GM21786 (cell line): Measurements from ENCODE around the gene DGKZ.

Experiments used
- ATAC-seq: cut with Tn5 transposase; IDR thresholded peaks from one replicate; pipeline ENCODE4 v1.9.1; 2021; ENCODE audit not compliant: unreplicated experiment

DGKZ gene

DNA sequence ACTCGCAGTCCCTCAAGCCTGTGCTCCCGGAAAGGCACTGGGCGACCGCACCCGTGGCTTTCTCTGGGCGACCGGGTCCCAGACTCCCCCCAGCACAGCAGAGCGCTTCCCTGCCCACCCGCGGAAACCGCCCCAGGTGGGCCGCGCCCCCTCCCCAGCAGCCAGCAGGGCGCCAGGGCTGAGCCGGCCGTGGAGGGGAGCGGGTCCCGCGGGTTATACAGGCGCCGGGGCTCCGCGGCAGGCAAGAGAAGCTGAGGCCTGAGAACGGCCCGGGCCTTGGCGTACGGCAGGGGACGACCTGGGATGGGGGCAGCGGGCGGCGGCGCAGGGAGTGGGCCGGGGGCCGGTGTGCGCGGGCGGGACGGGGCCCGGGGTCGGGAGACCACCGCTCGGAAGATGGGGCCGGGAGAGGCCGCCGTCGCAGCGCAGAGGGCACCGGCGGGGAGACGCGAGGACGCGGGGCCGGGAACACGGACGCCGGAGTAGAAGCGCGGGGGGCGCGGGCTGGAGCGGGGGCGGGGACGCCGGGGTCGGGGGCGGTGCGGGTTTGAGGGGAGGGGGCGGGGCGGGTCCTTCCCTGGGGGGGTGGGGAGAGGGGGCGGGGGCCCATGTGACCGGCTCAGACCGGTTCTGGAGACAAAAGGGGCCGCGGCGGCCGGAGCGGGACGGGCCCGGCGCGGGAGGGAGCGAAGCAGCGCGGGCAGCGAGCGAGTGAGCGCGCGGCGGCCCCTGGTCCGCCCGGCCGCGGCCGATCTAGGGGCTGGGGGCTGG is 34.0 kb downstream of the DGKZ start, which contains the start of gene MDK:
Gene MDK (plus strand): TSS at position 622 of the 771 bp plus-strand sequence. CDS start 389 bp downstream, outside the sequence.
- no peak for ATAC-seq

DNA sequence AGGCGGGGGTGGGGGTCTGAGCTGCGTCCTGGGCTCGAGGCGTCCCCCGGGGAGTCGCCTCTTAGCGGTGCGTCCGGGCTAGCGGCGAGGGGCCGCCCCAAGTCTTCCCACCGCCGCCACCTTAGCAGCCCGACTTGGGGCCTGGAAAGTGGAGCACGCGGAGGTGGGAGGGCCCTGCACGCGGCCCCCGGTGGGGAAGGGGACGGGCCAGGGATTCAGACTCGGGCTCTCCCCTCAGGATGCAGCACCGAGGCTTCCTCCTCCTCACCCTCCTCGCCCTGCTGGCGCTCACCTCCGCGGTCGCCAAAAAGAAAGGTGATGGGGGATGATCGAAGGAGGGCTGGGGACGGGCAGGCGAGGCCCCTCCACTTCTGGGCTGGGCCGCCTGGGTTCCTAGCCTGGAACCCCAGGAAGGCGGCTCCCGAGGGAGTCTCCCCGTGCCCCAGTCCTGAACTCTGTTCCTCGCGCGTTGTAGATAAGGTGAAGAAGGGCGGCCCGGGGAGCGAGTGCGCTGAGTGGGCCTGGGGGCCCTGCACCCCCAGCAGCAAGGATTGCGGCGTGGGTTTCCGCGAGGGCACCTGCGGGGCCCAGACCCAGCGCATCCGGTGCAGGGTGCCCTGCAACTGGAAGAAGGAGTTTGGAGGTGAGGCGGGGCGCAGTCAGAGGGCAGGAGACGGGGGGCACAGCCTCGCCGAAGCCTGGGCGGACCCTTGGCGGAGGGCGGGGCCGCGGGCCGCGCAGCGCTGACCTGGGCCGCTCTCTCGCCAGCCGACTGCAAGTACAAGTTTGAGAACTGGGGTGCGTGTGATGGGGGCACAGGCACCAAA is 34.8 kb downstream of the DGKZ start:
- no peak for ATAC-seq

DNA sequence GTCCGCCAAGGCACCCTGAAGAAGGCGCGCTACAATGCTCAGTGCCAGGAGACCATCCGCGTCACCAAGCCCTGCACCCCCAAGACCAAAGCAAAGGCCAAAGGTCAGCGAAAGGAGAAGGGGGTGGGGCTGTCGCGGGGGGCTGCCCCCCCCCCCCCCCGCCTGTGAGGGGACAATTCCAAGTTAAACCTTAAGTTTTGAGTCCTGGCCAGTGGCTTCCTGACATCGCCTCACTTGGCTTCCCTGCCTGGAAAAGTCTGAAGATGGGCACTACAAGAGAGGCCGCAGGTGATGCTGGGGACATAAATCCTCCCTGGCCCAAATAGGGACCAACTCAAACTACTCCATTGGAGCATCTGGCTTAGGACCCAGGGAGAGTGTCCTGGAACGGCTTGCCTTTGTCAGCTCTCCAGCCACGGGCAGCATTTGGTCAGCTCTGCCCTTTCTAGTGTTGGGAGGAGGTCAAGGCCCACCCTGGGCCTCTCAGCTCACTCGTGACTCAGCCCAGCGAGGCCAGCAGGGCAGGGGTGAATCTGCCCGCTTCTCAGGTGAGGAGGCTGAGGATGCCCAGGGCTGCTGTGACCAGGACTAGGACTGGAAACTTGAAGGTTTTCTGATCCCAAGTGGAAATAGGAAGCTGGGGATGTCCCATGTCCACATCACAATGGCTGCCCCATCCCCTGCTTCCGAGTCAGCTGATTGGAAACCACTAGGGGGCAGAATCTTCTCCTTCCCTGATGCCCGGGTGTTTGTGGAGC is 35.6 kb downstream of the DGKZ start:
- no peak for ATAC-seq

DNA sequence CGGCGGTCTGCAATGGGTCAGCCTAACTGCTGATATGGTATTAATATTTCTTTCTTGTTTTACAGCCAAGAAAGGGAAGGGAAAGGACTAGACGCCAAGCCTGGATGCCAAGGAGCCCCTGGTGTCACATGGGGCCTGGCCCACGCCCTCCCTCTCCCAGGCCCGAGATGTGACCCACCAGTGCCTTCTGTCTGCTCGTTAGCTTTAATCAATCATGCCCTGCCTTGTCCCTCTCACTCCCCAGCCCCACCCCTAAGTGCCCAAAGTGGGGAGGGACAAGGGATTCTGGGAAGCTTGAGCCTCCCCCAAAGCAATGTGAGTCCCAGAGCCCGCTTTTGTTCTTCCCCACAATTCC is 36.1 kb downstream of the DGKZ start:
- ATAC-seq = no peak

DNA sequence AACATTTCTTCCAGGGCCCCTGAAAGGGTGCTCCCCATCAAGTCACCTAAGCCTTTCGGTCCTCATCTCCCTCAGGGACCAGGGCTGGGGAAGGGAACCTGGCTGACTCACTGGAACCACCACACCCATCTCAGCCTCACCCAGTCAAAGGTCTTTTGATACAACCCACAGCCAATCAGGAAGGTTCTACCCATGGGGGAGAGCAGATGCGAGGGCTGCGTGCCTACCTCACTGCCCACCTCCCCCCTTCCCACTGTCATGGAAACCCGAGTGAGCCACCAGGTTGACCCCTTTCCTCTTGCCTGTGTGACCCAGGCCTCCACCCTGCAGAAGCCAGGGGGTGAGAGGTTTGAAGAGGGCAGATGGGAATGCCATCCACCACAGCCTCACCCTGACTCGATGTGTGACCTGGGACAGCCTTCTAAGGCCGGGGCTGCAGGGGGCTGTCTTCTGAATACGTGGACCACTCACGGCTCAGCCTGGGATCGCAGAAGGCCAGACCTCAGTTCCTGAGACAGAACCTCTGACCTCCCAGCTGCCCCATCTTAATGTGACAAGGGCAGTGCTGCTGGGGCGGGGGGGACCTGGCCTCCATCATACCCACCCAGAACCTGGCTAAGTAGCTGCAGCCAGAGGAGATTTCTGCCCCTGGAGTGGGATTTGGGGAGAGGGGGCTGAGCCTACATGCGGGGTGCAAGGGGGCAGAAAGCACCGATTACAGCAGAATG is 36.9 kb downstream of the DGKZ start:
- ATAC-seq = no peak

DNA sequence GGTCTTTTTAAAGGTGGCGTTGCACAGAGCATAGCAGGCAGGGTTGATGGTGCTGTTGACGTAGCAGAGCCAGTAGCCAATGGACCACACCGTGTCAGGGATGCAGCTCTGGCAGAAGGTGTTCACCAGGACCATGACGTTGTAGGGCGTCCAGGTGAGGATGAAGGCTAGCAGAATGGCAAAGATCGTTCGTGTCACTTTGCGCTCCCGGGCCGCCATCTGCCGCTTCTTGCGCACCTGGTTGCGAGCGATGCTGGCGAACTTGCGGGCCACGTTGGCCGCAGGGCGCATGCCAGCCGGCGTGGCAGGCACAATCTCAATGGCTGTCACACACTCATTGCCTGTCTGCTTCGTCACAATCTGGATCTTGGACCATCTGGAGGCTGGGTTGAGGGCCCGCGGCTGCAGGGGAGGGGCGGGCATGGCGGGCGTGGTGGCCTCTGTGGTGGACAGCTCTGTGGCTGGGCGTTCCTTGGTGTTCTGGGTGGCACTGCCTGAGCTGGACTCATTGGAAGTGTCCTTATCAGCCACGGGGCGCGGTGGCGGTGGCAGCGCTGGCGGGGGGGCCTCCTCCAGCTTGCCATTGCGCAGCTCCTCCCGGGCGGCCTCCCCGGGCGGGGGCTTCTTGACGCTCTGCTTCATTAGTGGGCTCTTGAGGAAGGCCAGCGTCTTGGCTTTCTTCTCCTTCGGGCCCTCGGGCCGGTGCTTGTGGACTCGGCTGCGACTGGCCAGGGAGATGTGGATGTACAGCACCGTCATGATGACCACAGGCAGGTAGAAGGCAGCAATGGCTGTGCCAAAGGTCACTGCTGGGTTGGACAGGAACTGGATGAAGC is 38.1 kb downstream of the DGKZ start:
- no peak for ATAC-seq

DNA sequence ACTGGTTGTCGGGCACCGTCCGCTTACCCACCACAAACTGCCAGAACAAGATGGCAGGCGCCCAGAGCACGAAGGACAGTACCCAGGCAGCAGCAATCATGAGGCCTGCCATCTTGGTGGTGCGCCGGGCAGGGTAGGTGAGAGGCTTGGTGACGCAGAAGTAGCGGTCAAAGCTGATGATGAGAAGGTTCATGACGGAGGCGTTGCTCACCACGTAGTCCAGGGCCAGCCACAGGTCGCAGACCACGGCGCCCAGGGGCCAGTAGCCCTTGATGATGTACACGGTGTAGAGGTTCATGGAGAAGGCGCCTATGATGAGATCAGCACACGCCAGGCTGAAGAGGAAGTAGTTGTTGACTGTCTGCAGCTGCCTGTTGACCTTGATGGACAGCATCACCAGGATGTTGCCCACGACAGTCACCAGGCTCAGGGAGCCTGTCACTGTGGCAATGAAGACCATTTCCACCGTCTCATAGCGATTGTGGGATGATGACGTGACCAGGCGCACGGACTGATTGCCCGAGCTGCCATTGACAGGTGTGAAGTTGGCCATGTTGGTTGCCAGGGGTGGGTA is 38.8 kb downstream of the DGKZ start:
- no peak for ATAC-seq

DNA sequence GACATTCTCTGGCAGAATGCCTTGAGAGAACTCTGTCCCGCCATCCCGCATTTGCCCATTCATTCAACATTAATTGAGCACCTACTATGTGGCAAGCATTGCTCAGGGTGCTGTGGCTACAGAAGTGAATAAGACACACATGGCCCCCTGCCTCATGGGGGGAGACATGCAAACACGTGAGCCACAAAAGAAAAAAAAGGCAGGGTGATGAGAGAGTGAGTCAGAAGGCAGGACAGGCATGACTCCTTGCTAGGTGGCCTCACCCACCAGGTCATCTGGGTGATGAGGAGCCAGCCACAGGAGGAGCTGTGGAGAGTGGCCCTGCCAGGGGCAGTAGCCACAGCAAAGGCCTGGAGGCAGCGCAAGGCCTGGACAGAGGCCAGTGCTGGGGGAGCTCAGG is 39.4 kb downstream of the DGKZ start:
- no peak for ATAC-seq

DNA sequence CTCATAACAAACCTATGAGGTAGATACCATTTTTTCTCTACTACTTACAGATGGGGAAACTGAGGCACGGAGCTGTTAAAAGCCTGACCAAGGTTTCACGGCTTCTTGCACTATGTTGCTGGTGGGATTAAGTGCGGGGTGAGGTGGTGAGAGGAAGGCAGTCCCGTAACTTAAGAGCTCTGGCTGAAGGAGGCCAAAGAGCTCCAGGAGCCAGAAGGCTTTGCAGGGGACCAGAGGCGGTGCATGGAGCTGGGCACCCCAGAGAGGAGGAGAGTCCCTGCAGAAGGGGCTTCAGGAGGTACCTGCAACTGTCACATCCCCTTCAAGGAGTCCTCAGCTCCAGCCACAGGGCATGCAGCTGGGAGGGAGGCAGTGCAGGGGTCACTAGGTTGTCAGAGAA is 40.2 kb downstream of the DGKZ start:
- ATAC-seq = no peak

DNA sequence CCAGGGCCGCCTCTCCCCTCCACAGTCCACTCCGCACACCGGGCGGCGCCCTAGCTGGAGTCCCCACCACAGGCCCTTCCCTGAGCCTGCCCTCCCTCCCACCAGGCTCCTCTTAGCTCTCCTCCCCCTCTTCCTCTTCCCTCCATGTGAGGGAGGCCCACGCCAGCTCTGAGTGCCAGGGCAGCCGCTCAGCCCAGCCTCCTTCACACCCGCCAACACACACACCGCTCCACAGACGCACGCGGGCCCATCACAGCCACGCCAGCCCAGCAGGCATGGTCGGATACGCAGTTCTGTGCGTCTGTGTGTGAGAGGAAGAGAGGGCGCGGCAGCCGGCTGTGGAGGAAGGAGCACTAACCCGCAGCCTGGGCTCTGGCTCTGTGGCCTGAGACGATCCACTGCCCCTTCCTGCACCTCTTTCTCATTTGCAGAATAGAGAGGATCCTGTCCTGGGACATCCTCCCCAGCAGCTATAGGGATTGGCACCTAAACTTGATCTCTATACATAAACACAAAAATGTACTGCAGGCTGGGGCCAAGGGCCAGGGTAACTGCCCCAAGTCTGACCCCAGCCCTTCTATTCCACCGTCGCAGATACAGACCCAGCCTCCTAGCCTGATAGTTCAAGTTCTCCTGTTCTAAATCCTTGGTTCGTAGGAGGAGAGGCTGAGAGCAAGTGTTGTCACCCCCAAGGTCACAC is 40.8 kb downstream of the DGKZ start:
- ATAC-seq = no peak

DNA sequence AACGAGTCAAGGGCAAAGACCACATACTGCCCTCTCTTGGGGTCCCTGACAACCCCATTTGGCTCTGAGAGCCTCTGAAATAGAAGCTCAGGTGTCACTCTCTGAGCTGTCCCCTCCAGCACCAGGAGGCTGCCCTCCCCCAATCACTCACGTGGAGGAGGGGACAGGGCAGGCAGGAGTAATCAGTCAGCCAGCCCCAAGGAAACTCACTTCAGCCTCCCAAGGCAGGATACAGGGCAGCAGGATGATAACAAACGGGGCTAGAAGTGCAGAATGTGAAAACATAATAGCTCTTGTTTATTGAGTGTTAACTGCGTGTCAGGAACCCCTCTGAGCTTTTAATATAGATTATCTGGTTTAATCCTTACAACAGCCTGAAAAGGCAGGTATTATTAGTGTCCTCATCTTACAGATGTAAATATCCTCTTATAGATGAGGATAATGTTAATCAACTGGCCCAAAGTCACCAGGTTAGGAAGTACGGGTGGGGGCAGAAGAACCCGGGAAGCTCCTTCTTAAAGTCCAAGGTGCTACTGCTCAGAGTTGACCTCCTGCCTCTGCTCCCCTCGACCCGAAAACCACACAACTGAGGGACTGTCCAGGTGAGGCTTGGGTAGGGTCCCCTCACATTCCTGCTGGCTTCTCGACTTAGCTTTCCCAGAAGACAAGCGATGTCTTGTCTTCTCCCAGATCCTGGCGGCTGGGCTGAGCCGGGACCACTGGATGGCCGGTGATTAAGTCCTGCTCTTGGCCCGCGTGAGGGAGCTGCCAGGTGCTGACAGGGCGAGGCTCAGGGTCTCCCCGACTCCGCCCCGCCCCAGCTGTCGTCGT is 41.6 kb downstream of the DGKZ start:
- no peak for ATAC-seq

DNA sequence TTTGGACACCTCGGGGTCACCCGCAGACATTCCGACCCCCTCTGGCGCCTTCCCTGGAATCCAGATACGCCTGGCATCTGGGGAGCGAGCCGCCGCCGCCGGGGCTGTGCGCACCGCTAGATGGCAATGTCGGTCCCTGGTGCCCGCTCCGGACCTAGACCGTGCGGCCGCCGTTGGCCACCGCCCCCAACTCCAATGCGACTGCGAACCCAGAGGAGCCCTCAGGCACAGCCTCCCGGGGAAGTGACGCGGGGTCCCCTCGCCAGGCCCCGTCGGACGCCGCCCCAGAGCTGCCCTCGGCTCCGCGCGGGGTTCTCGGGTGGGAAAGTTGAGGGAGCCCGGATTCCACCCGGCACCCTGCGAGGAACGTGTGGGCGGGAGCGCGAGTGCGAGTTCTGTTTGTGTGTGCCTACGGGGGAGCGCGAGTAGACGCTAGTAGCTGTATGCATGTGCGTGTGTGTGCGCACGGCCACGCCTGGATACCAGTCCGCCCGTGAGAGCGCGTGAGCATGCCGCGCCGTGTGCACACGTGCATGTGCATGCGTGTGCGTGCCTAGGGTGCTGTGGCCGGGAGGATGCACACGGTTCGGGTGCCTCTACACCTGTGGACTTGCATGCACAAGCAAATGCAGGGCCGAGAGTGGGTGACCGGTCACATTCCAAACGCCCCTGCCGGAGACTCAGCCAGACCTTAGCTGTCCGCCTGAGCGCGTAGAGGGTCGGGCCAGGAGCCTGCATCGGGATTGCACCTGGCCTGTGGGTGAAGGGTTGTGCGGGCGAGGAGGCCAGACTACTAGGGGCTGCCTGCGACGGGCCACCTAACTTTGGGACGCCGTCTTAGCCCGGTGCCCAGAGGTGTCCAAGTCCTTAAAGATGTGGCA is 42.4 kb downstream of the DGKZ start:
- ATAC-seq = peak; percentile 46

DNA sequence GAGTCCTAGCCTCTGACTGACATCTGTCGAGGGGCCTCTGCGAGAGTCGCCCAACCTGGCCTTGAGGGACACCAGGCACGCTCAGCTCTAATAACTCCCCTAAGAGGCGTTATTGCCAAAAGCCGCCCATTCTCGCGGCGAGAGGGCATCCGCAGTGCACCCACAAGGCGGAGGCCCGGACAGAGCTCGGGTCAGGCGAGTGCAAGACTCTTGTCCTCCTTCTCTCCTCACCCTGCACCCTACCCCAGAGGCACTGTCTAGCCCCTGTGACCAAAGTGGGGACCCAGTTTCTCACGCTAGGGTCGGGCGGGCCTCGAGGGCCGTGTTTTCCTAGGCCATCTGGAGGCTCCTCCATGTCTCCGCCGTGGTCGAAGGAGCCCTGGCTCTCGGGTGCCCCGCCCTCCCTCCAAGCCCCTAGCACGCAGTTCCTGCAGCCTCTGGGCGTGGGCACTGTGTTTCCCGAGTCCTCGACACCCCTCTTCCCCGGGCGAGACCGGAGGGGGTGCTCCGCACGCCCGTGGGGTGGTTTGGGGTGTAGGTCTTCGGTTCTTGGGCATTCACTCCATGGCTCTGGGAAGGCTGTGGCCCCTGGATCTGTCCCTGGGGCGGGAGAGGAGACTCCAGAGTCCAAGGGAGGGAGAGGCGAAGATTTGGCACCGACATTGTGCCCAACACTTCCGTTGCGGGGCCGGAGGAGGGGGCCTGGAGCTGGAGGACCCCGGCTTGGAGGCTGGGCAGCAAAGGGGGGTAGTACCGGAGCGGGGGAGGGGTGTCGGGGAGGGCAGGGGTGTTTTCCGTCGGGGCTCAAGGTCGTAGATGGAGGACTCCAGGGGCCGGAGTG is 43.3 kb downstream of the DGKZ start:
- ATAC-seq = no peak

DNA sequence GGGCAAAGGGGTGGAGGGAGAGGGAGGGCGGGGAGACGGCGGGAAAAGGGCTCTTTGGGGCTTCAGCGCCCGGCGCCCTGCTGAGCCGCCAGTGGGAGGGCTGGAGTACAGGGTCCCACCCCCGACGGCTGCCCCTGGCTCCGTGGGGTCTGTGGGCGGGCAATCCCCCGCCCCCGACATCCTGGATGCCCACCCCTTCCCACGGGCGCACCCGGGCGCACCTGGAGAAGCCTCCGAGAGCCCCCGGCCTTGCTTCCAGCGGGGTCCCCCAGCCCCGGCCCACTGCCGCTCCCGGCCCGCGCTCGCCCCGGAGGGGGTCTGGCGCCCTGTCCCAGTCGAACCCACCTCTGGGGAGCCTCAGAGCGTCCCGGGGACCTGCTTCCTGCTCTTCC is 43.9 kb downstream of the DGKZ start:
- no peak for ATAC-seq

DNA sequence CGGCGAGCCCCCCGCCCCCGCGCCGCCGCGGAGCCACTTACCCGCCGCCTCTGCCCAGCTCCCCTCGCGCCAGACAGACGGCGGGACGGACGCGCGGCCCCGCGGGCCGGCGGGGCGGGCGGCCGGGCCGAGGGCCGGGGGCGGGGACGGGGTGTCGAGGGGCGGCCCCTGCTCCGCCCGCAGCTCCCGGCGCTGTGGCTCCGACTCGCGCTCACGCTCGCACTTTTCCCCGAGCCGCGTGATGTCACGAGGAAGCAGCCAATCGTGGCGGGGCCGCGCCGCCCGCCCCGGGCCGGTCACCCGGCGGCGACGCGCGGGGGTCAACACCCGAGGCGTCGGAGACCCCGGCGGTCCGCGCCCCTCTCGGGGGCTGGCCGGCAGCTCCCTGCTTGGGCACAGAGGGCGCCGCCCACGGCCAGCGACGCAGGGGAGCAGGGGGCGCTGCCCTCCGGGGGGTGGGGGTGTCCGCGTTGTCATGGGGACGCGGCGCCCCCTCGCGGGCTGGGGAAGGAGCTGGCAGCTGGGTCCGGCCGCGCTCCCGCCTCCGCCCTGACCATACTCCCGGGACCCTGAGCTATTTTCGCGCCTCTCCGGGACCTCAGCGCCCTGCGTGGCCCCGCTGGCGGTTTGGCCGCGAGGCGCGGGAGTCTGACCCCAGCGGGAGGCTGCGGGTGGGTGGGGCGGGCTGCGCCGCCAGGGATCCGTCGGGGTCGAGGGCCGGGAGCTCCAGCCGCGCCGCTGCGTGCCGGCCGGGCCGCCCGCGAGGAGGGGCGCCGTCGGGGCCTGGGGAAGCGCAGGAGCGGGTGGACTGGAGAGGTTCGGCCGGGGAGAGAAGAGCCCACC is 44.5 kb downstream of the DGKZ start, which contains the start of gene CHRM4:
Gene CHRM4 (minus strand): TSS at position 199 of the 843 bp plus-strand sequence. CDS start 5,219 bp downstream, outside the sequence.
- no peak for ATAC-seq
